Measurements from ENCODE around the gene ZNF583. TPM values are rescaled to one million over a fixed set of nuclear protein-coding genes. Genes with fewer than 3 reads are reported as not detected.

Gene ZNF583
- total and polyA plus RNA-seq, 9 of the 15 experiments (the other 6 are each of a cell fraction or from before 2014, with no cell fraction given) = 0.92 to 6.7 (median 3.0) TPM

- H4K20me1 ChIP-seq (replicated peaks; ENCODE audit: control insufficient read depth, insufficient read depth, low read length) = no peaks in the 10 kb centered on the region
- whole genome bisulfite sequencing (ENCODE audit: insufficient coverage, low coverage, missing lambda C conversion rate) = 17% methylated on average over 2 of the region's 2 CpGs
- no peak overlapping the region for H2AFZ ChIP-seq (ENCODE audit: low read depth, low read length)
- no peaks in the 10 kb centered on the region for H3K79me2 ChIP-seq (ENCODE audit: control insufficient read depth, insufficient read depth, low read length)
- CTCF ChIA-PET (ENCODE audit: low intra/inter-chr PET ratio) = no interaction called here
- H3K27me3 ChIP-seq (ENCODE audit: control insufficient read depth in 2 of 2, insufficient read depth in 2 of 2, low read length in 2 of 2) = no peaks in the 10 kb centered on the region
- DNase-seq (ENCODE audit: extremely low read depth in 1 of 4, low spot score in 3 of 4) = no peak
- no peak for TF ChIP-seq DIDO1 (tag; IDR thresholded peaks at IDR 0.05; ENCODE audit: low read depth)
- peak; percentile 55 for TF ChIP-seq CREM (IDR thresholded peaks at IDR 0.05; ENCODE audit: low read depth)
- TF ChIP-seq TRIM24 (IDR thresholded peaks at IDR 0.05) = peak; percentile 71 to 79; a peak in 3 of 4 replicates
- no peak for TF ChIP-seq RFX1 (IDR thresholded peaks at IDR 0.05)
- 0 out of 2 replicates have a peak, but pooled peaks have one; percentile 15 for TF ChIP-seq MAFG (tag; conservative IDR thresholded peaks at IDR 0.05)
- TF ChIP-seq FIP1L1 (IDR thresholded peaks at IDR 0.05; ENCODE audit: low read depth, low read length, poor library complexity, severe bottlenecking) = no peak
- no peak for TF ChIP-seq POU5F1 (IDR thresholded peaks at IDR 0.05; ENCODE audit: borderline replicate concordance, low read depth, low read length, partially characterized antibody)
- TF ChIP-seq MAFF (IDR thresholded peaks at IDR 0.05; ENCODE audit: low read length) = peak; percentile 35; the same call in 1 of the 2 replicates
- TF ChIP-seq ZNF23 (CRISPR knock-in tag; IDR thresholded peaks at IDR 0.05) = no peak
- peak; percentile 60 for TF ChIP-seq NFE2 (IDR thresholded peaks at IDR 0.05; ENCODE audit: low read depth)
- TF ChIP-seq C11orf30 (IDR thresholded peaks at IDR 0.05; ENCODE audit: low read depth) = peak; percentile 34; the same call in 1 of the 2 replicates
- peak; percentile 69 for TF ChIP-seq ZNF316 (IDR thresholded peaks at IDR 0.05)
- TF ChIP-seq, protein P1, sequence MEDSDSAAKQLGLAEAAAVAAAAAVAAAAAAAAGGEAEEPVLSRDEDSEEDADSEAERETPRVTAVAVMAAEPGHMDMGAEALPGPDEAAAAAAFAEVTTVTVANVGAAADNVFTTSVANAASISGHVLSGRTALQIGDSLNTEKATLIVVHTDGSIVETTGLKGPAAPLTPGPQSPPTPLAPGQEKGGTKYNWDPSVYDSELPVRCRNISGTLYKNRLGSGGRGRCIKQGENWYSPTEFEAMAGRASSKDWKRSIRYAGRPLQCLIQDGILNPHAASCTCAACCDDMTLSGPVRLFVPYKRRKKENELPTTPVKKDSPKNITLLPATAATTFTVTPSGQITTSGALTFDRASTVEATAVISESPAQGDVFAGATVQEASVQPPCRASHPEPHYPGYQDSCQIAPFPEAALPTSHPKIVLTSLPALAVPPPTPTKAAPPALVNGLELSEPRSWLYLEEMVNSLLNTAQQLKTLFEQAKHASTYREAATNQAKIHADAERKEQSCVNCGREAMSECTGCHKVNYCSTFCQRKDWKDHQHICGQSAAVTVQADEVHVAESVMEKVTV (CRISPR knock-in tag; IDR thresholded peaks at IDR 0.05) = no peak
- no peak for TF ChIP-seq ATF1 (CRISPR knock-in tag; IDR thresholded peaks at IDR 0.05)
- peak; percentile 35; the same call in 1 of the 2 replicates for TF ChIP-seq ATF1 (tag; IDR thresholded peaks at IDR 0.05)
- no peaks in the 10 kb centered on the region for H3K9me1 ChIP-seq (ENCODE audit: control insufficient read depth, insufficient read depth, low read length)
- no peaks in the 10 kb centered on the region; the same call in 1 of the 2 replicates for H3K9me3 ChIP-seq (replicated peaks; ENCODE audit: control insufficient read depth, insufficient read depth, low read depth, low read length)
- no peak for FAIRE-seq
- H3K4me2 ChIP-seq (ENCODE audit: insufficient read depth, low read length) = no peak overlapping the region
- no peaks in the 10 kb centered on the region for H3K36me3 ChIP-seq (ENCODE audit: control insufficient read depth, insufficient read depth, low read length)
- ATAC-seq = no peak
- H3K27ac ChIP-seq (ENCODE audit: extremely low read depth, low read depth, low read length) = no peak overlapping the region
- no peaks in the 10 kb centered on the region for H3K4me1 ChIP-seq (replicated peaks in 1 of 2; ENCODE audit: control insufficient read depth in 2 of 2, insufficient read depth in 2 of 2, low read length in 2 of 2)
- intact Hi-C loops (cut with micrococcal nuclease) = no loop called here
- POLR2A ChIA-PET = interaction anchor here (0.7 kb wide), 2 partner anchors 39 to 60 kb away, joined by 3 read pairs; no protein-coding TSS in a partner anchor
- in situ Hi-C loops (cut with MboI) = no loop called here
- no peak overlapping the region for H3K4me3 ChIP-seq
- H3K9ac ChIP-seq (ENCODE audit: insufficient read depth in 1 of 2, low read depth in 2 of 2, low read length in 2 of 2) = no peak overlapping the region
- BruUV-seq (replicated peaks) = no TSS peak
These were observed 47.2 kb upstream of the ZNF583 start for GRCh38 chr19:56356944-56357343.
